CD8-positive, alpha-beta memory T cell (primary cell): ENCODE measurements around the gene TSPAN3. TPM values are rescaled to one million over a fixed set of nuclear protein-coding genes. Genes with fewer than 3 reads are reported as not detected.

ENCODE experiments used
- CTCF ChIA-PET: fragments of 350-600 bp; sonication (Branson Sonifier 250); formaldehyde crosslinking; loops from one replicate; lab custom pipeline; 2021; ENCODE audit warnings: antibody characterized with exemption; lab: Charles Lee
- POLR2A ChIA-PET: fragments of 350-600 bp; sonication (Branson Sonifier 250); formaldehyde crosslinking; loops from one replicate; lab custom pipeline; 2021; ENCODE audit warnings: antibody characterized with exemption; lab: Charles Lee
- DNase-seq, 5 donors: peaks; one replicate each; pipeline versions ENCODE4 v3.0.0 to v3.0.0-alpha.2; 2020 to 2022; ENCODE audit warnings: mixed read lengths in 1 of 5
- H3K27ac ChIP-seq: one replicate; pipeline ENCODE4 v1.7.0; 2013; ENCODE audit warnings: low read depth, mild to moderate bottlenecking, low read length, moderate library complexity
- H3K27me3 ChIP-seq: 2 replicates; pipeline ENCODE4 v1.7.0; 2013; ENCODE audit warnings: low read length, mild to moderate bottlenecking; ENCODE audit not compliant: insufficient read depth, poor library complexity, severe bottlenecking
- H3K36me3 ChIP-seq: 2 replicates; pipeline ENCODE4 v1.7.0; 2013; ENCODE audit warnings: mild to moderate bottlenecking, low read length, moderate library complexity; ENCODE audit not compliant: insufficient read depth
- H3K4me1 ChIP-seq: 2 replicates; pipeline ENCODE4 v1.7.0; 2013; ENCODE audit warnings: mild to moderate bottlenecking, low read length, moderate library complexity; ENCODE audit not compliant: insufficient read depth
- H3K4me3 ChIP-seq: 2 replicates; pipeline ENCODE4 v1.7.0; 2013; ENCODE audit warnings: mild to moderate bottlenecking, low read length
- H3K9me3 ChIP-seq: 2 replicates; pipeline ENCODE4 v1.7.0; 2013; ENCODE audit warnings: mild to moderate bottlenecking, low read length
- H3K27ac Mint-ChIP-seq, 8 donors: one replicate each; pipeline ENCODE4 v1.8.0; 2020 to 2021; ENCODE audit warnings: mixed read lengths in 8 of 8, mild to moderate bottlenecking in 6 of 8, inconsistent platforms in 3 of 8, moderate library complexity in 3 of 8
- H3K27me3 Mint-ChIP-seq, 2 donors: one replicate each; pipeline ENCODE4 v1.8.0; 2020 to 2021; ENCODE audit warnings: mixed read lengths in 2 of 2, mild to moderate bottlenecking in 1 of 2, moderate library complexity in 1 of 2
- H3K36me3 Mint-ChIP-seq, 3 donors: one replicate each; pipeline ENCODE4 v1.8.0; 2020 to 2021; ENCODE audit warnings: mixed read lengths in 3 of 3, inconsistent platforms in 1 of 3, mild to moderate bottlenecking in 1 of 3
- H3K4me1 Mint-ChIP-seq, 3 donors: one replicate each; pipeline ENCODE4 v1.8.0; 2020 to 2021; ENCODE audit warnings: mixed read lengths in 3 of 3, inconsistent platforms in 1 of 3, mild to moderate bottlenecking in 1 of 3
- H3K4me3 Mint-ChIP-seq, 7 donors: one replicate each; pipeline ENCODE4 v1.8.0; 2020 to 2021; ENCODE audit warnings: mixed read lengths in 7 of 7, mild to moderate bottlenecking in 6 of 7, moderate library complexity in 4 of 7, inconsistent platforms in 2 of 7
- H3K9me3 Mint-ChIP-seq, 5 donors: one replicate each; pipeline ENCODE4 v1.8.0; 2020 to 2022; ENCODE audit warnings: mixed read lengths in 5 of 5, mild to moderate bottlenecking in 3 of 5, moderate library complexity in 2 of 5, inconsistent platforms in 1 of 5
- polyA plus RNA-seq: library from polyadenylated mRNA; unstranded; fragments of 300-500 nt; fragmentation: Illumina TruSeq; gene quantifications from one replicate; pipeline ENCODE4 v1.2.3, GENCODE V29; 2021
- total RNA-seq, 2 experiments: library from RNA; stranded (reverse); gene quantifications; one replicate each; pipeline ENCODE4 v1.2.3, GENCODE V29; 2021

Gene TSPAN3
- total and polyA plus RNA-seq, 3 experiments from 2014 or later: 45.2 to 60.5 (median 59.3) TPM

DNA sequence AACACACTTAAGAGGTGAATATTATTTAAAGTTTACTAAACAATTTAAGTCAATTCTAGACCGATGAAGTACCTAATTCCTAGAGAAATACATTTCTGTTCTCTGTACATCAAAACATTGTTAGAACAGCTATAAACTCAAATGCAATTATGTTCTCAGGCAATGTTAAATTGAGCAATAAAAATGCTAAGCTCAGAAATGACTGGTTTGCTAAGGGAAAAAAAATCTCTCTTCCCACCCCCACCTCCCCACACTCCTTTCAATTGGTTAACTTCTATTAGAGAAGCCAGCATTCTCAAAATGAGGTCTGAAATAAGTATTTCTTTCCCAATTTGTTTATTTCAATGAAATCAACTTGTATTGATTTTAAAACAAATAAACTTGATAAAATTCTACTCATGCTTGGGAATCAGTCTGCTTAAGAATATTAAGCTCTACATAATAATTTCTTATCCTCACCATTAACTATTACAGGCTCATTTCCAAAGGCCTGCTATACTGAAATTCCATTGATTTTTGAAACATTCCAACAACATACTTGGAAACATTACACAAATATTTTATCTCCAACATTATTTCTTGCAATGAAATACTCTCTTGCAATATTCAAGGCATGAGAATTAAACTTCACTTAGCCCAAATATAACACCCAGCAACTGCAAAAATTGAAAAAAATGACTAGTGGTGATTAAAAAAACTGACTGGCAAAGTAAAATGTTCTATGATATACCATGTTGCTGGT, 22.6 kb downstream of the TSPAN3 start:
- CTCF ChIA-PET: interaction anchor here (1.3 kb wide), 1 partner anchor 12 kb away, joined by 3 read pairs; no protein-coding TSS in a partner anchor
- H3K4me1 Mint-ChIP-seq: peaks cover 5 to 13% (median 7%) of the 10 kb centered on the region in 3 donors
- H3K27ac Mint-ChIP-seq: peak overlapping the region in 2 of 8 donors; percentile 11 to 58
- Histone ChIP-seq H3K4me3 (no peak overlapping the region), H3K9me3 (no peaks in the 10 kb centered on the region), H3K36me3 (peaks cover 12% of the 10 kb centered on the region), H3K27me3 (no peaks in the 10 kb centered on the region), H3K27ac (no peak overlapping the region), H3K4me1 (no peaks in the 10 kb centered on the region)
- POLR2A ChIA-PET: interaction anchor here (0.7 kb wide), 1 partner anchor 1021 kb away, joined by 6 read pairs; no protein-coding TSS in a partner anchor
- H3K4me3 Mint-ChIP-seq: no peak overlapping the region
- H3K9me3 Mint-ChIP-seq: peaks cover 0 to under 1% (median 0%) of the 10 kb centered on the region in 5 donors
- no peaks in the 10 kb centered on the region for H3K27me3 Mint-ChIP-seq
- H3K36me3 Mint-ChIP-seq: peaks cover 13 to 59% (median 13%) of the 10 kb centered on the region in 3 donors
- no peak for DNase-seq

- Histone ChIP-seq H3K27ac (no peak overlapping the region), H3K4me3 (no peak overlapping the region), H3K27me3 (no peaks in the 10 kb centered on the region), H3K4me1 (no peaks in the 10 kb centered on the region), H3K9me3 (no peaks in the 10 kb centered on the region), H3K36me3 (peaks cover 8% of the 10 kb centered on the region)
- Mint-ChIP-seq H3K4me3 (no peak overlapping the region), H3K4me1 (peaks cover 9 to 18% (median 9%) of the 10 kb centered on the region in 3 donors), H3K36me3 (peaks cover 13 to 61% (median 13%) of the 10 kb centered on the region in 3 donors), H3K27ac (peak overlapping the region in 3 of 8 donors; percentile 17 to 80 (median 72)), H3K27me3 (no peaks in the 10 kb centered on the region), H3K9me3 (peaks cover 0 to 6% (median 0%) of the 10 kb centered on the region in 5 donors)
- no peak for DNase-seq
- ChIA-PET CTCF (interaction anchor here (1.1 to 2.4 kb wide), 4 partner anchors 9 to 73 kb away, joined by 3 to 9 read pairs (median 6); no protein-coding TSS in a partner anchor), POLR2A (no interaction called here)
Measured at GRCh38 chr15:77046704-77047412, 24.1 kb downstream of the TSPAN3 start.

GRCh38 chr15:77045985-77046384, 24.9 kb downstream of the TSPAN3 start:
- Mint-ChIP-seq H3K27ac (peak overlapping the region in 1 of 8 donors; percentile 80), H3K4me3 (no peak overlapping the region), H3K9me3 (peaks cover 0 to 13% (median 1%) of the 10 kb centered on the region in 5 donors), H3K4me1 (peaks cover 9 to 20% (median 14%) of the 10 kb centered on the region in 3 donors), H3K27me3 (no peaks in the 10 kb centered on the region), H3K36me3 (peaks cover 14 to 62% (median 14%) of the 10 kb centered on the region in 3 donors)
- H3K27ac ChIP-seq: no peak overlapping the region
- no peak for DNase-seq
- peaks cover 8% of the 10 kb centered on the region for H3K36me3 ChIP-seq
- no peaks in the 10 kb centered on the region for H3K4me1 ChIP-seq
- no peaks in the 10 kb centered on the region for H3K9me3 ChIP-seq
- H3K4me3 ChIP-seq: no peak overlapping the region
- no peaks in the 10 kb centered on the region for H3K27me3 ChIP-seq
- POLR2A ChIA-PET: interaction anchor here (1.9 kb wide), 1 partner anchor 32 kb away, joined by 4 read pairs; no protein-coding TSS in a partner anchor
- CTCF ChIA-PET: interaction anchor here (1.2 to 2.4 kb wide), 4 partner anchors 10 to 497 kb away, joined by 3 to 9 read pairs (median 5); no protein-coding TSS in a partner anchor

GRCh38 chr15:77044228-77045042, 26.5 kb downstream of the TSPAN3 start:
- no peaks in the 10 kb centered on the region for H3K4me1 ChIP-seq
- Mint-ChIP-seq H3K4me1 (peaks cover 9 to 25% (median 19%) of the 10 kb centered on the region in 3 donors), H3K9me3 (peaks cover 0 to 26% (median 6%) of the 10 kb centered on the region in 5 donors), H3K27me3 (peaks cover 0 to 2% of the 10 kb centered on the region in 2 donors), H3K4me3 (no peak overlapping the region), H3K36me3 (peaks cover 18 to 63% (median 20%) of the 10 kb centered on the region in 3 donors), H3K27ac (peak overlapping the region in 5 of 8 donors; percentile 12 to 80 (median 40))
- no peak overlapping the region for H3K27ac ChIP-seq
- no peak for DNase-seq
- no peaks in the 10 kb centered on the region for H3K27me3 ChIP-seq
- H3K4me3 ChIP-seq: no peak overlapping the region
- H3K36me3 ChIP-seq: peaks cover 8% of the 10 kb centered on the region
- H3K9me3 ChIP-seq: no peaks in the 10 kb centered on the region
- ChIA-PET CTCF (interaction anchor here (1.2 to 2.1 kb wide), 5 partner anchors 12 to 499 kb away, joined by 3 to 9 read pairs (median 5); no protein-coding TSS in a partner anchor), POLR2A (interaction anchor here (1.9 kb wide), 1 partner anchor 31 kb away, joined by 4 read pairs; no protein-coding TSS in a partner anchor)

DNA sequence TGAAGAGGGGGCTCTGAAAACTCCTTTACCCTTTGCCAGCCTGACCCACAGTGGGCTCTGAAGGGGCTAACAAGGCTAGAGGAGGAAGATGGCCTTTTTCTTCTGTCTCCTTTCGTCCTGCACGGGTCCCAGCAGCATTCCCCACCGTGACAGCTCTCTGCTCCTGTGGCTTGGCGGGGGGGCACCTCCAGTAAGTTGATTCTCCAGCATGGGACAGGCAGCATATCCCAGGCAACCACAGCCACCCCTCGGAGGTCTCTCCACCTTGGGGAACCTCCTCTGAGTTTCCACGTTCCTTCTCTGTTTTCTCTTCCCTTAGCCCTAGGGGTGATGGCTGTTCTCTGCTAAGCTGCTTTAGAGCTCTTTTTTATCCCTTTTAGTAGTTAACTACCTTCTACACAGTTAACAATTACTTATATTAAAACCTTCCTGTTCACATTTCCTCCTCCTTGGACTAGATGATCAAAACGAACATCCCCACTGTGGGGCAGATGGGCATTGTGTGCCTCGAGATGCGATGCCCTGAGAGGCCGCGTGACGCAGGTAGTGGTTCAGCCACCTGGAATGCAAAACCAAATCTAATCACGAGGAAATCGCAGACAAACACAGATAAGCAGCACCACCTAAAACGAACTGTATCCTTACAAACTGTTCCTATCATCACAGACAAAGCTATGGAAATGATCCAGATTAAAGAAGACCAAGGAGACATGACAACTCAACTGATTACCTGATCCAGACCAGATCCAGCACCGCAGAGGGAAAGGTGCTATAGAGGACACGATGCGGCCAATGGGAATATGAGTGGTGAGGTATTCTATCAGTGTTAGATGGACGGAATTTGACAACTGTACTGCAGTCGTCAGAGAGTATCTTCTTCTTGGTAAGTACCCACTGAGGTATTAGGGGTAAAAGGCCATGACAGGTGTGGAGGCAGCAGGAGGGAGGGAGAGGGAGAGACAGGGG, 27.7 kb downstream of the TSPAN3 start:
- Histone ChIP-seq H3K4me3 (no peak overlapping the region), H3K27ac (no peak overlapping the region), H3K4me1 (no peaks in the 10 kb centered on the region), H3K36me3 (peaks cover 8% of the 10 kb centered on the region), H3K9me3 (no peaks in the 10 kb centered on the region), H3K27me3 (no peaks in the 10 kb centered on the region)
- Mint-ChIP-seq H3K4me3 (no peak overlapping the region), H3K27me3 (peaks cover 0 to 2% of the 10 kb centered on the region in 2 donors), H3K4me1 (peaks cover 9 to 25% (median 19%) of the 10 kb centered on the region in 3 donors), H3K9me3 (peaks cover 0 to 35% (median 7%) of the 10 kb centered on the region in 5 donors), H3K27ac (peak overlapping the region; percentile 1 to 87 (median 28)), H3K36me3 (peaks cover 18 to 57% (median 20%) of the 10 kb centered on the region in 3 donors)
- ChIA-PET POLR2A (no interaction called here), CTCF (interaction anchor here (1.4 to 2.0 kb wide), 3 partner anchors 11 to 70 kb away, joined by 3 to 7 read pairs (median 5); no protein-coding TSS in a partner anchor)
- peak in 1 of 5 donors; percentile 35 for DNase-seq

DNA sequence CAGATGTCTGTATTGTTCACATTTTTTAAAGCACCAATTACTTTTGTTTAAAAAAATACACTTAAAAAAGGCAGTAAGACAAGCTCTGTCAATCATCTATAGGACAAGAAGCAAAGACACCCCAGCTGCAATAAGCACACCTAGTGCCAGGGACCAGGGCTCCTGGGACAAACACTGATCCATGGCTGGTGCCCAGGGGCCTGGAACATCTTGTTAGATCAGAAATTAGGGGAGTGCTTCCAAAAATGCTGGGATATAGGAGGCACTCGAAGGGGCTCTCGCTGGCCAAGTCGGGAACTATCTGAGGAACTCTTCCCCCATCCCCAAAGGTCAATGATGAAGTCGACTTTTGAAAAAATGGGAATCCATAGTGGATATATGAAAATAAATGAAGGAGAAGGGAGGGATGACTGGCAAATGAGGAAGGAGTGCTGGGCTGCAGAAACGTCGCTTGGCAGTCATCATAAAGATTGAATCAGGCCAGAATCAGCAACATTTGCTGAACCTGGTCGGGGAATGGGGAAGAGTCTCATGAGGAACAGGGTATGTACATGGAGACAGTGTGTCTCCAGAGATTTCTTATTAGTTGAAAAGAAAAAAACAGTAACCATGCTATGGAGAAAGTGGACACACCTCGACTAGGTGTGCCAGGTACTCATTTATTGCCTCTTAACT, 28.5 kb downstream of the TSPAN3 start:
- H3K27me3 ChIP-seq: no peaks in the 10 kb centered on the region
- DNase-seq: no peak
- CTCF ChIA-PET: no interaction called here
- Mint-ChIP-seq H3K27me3 (peaks cover 0 to 2% of the 10 kb centered on the region in 2 donors), H3K27ac (peak overlapping the region in 6 of 8 donors; percentile 31 to 87 (median 70)), H3K36me3 (peaks cover 18 to 56% (median 22%) of the 10 kb centered on the region in 3 donors), H3K4me1 (peaks cover 9 to 25% (median 19%) of the 10 kb centered on the region in 3 donors), H3K9me3 (peaks cover 0 to 40% (median 7%) of the 10 kb centered on the region in 5 donors), H3K4me3 (no peak overlapping the region)
- H3K9me3 ChIP-seq: no peaks in the 10 kb centered on the region
- no peak overlapping the region for H3K4me3 ChIP-seq
- POLR2A ChIA-PET: no interaction called here
- H3K4me1 ChIP-seq: no peaks in the 10 kb centered on the region
- H3K36me3 ChIP-seq: peaks cover 11% of the 10 kb centered on the region
- H3K27ac ChIP-seq: no peak overlapping the region
